Hippocampal formation (tissue), 2 donors: ENCODE results near the gene CRMP1.

ENCODE experiments used
- DNase-seq, 2 donors: peaks; one replicate each; lab custom pipeline; 2025; lab: John Stamatoyannopoulos, UW

Gene CRMP1

DNA sequence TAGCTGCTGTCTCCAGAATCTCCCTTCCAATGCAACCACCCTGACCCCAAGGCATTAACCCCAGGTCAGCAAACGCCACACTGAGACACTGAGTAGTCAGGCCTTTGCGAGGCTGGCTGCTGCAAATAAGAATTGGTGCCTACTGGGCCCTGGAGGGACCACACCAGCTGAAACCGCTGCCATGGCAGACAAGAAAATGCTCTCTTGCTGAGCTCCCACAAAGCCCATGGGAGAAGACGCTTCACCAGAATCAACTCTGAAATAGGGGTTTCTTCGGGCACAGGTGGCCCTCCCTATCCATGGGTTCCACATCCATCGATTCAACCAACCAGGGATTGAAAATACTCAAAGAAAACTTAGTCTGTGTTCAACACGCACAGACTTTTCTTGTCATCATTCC lies 26.7 kb upstream of the CRMP1 start:
- no peak for DNase-seq

DNA sequence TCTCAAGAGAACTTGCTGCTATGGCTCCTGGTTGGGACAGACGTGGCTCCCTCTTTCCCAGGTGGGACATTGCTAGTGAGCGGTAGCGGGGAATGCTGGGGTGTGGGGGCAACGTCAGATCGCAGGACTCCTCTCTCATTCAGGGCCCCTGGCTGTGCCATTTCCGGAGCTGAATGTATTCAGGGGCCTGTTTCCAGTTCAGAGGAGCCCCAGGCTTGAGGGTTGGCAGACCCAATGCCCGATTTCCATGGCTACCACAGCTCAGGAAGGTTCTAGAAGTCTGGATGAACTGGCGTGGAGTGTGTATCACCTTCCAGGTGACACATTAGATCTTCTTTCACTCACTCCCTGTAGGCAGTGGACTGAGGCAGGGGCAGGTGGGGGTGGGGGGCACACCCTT lies 26.2 kb upstream of the CRMP1 start:
- DNase-seq = no peak

- DNase-seq = no peak
These were observed 25.6 kb upstream of the CRMP1 start for GRCh38 chr4:5918331-5918985.

GRCh38 chr4:5917672-5918071 lies 24.8 kb upstream of the CRMP1 start:
- DNase-seq = no peak

- no peak for DNase-seq
These were observed 23.3 kb upstream of the CRMP1 start for GRCh38 chr4:5916229-5916628.

DNA sequence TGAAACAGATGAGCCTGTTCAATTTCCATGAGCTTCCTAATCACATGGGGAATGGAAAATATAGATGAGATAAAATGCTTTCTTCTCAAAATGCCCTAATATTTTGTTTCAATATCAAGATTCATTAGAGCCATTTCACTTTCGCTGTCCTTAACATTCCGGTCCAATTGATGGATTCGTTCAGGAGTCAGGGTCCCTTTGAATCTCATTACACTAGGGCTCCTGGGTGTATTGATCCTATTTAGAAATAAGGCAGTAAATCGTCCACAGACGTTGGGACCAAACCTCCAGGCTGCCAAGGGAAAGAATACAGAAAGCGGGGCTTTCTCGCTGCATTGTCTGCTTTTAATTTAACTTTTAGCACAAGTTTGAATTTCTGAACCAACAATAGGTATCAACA lies 20.6 kb upstream of the CRMP1 start:
- DNase-seq = no peak

DNA sequence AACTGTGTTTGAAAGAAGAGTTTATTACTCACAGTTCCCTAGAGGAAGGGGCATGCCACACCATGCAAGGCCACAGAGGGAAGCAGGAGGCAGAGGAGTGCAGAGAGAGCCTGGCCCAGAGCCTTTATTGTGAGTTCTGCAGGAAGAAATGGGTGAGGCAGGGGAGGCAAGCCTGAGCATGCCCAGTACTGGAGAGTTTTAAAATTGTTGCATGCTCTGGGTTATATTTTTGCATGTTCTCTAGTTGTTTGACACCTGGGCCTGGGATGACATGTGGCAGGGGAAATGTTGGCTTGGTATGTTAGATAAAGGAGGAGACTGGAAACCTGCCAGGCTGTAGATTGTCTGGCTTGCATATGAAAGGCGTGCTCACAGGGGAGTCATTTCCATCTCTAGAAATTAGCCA lies 19.7 kb upstream of the CRMP1 start:
- DNase-seq = no peak

GRCh38 chr4:5908876-5909427 lies 16.1 kb upstream of the CRMP1 start:
- no peak for DNase-seq

- no peak for DNase-seq
These were observed 13.3 kb upstream of the CRMP1 start for GRCh38 chr4:5906191-5906590.

GRCh38 chr4:5905714-5906113 lies 12.8 kb upstream of the CRMP1 start:
- no peak for DNase-seq

DNA sequence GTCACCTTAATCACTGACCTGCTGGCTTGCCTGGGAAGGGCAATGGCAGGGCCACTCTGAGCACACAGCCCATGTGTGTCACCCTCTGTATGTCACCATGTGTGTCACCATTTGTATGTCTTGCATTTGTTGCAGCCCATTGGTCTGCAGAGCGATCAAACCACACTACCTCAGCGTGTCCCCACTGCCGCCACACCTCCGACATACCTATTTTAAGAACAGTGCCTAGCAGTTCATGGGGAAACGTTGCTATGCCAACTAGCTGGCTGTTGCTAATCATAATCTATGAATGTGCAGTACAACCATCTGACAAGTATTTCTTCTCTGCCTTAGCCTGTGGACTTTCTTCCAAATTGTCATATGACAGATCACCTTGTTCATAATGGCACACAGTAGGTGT lies 8.0 kb upstream of the CRMP1 start:
- DNase-seq = no peak

- DNase-seq = no peak
These were observed 7.0 kb upstream of the CRMP1 start for GRCh38 chr4:5899881-5900280.

DNA sequence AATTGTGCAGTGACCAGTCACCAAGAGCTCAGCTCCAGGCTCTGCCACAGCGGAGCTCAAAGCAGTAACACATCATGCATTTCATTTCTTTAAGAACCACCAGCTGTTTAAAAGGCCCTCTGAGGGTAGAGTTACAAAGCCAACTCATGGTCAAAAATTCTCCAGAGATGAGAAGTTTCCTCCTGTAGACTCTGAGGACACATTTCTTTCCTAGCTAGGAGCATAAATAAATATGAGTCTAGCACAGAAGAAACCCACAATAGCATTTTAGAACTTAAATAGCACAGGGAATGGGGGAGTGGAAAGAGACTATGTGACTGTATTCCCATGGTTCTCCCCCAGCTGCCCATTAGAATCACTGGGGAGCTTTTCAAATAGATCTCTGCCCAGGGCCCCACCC lies 6.5 kb upstream of the CRMP1 start:
- DNase-seq = no peak

- no peak for DNase-seq
These were observed 4.8 kb upstream of the CRMP1 start for GRCh38 chr4:5897674-5898073.

- no peak for DNase-seq
These were observed 2.4 kb upstream of the CRMP1 start for GRCh38 chr4:5895287-5895686.

GRCh38 chr4:5894266-5894665 lies 1.4 kb upstream of the CRMP1 start:
- DNase-seq = no peak

DNA sequence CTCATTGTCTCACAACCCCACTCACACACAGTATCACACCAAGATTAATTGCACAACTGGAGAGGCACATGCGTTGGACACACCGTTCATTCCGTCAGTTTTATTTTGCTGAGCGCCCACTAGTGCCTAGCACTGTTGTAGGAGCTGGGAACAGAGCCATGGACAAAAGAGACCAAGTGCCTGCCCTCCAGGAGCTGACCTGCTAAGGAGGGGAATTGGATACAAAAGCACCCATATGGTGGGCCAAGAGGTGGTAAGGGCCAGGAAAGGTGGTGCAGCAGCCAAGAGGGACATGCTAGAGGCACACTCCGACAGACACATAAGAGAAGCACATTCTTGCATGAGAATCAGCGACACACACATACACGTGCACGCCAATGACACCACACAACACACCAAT lies 705 bp upstream of the CRMP1 start:
- no peak for DNase-seq

DNA sequence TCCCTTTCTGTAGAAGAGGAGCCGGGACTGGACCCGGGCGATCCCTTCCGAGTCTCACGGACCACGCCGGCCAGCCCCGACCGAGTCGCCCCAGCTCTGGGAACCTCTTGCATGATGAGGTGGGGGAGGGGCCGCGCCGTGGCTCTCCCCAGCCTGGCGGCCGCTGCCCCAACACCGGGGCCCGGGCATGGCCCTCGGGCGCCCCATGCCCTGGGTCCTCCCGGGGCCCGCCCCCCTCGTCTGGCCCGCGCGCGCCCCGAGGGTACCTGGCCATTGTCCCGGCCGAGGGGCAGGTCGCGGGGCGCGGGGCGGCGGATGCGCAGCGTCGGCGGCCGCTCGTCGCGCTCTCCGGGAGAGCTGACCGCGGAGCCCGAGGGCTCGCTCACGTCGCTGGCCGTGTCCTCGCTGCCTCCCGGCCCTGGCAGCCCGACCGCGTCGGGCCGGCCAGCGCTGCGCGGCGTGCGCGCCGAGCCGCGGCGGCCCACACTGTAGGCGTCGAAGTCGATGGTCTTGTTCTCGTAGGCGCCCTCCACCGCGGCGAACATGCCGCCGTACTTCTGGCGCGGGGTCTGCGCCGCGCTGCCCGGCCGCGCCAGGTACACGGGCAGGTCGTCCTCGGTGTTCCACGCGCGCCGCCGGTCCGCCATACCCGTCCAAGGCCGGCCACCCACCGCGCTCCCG lies 423 bp downstream of the CRMP1 start:
- DNase-seq = no peak

DNA sequence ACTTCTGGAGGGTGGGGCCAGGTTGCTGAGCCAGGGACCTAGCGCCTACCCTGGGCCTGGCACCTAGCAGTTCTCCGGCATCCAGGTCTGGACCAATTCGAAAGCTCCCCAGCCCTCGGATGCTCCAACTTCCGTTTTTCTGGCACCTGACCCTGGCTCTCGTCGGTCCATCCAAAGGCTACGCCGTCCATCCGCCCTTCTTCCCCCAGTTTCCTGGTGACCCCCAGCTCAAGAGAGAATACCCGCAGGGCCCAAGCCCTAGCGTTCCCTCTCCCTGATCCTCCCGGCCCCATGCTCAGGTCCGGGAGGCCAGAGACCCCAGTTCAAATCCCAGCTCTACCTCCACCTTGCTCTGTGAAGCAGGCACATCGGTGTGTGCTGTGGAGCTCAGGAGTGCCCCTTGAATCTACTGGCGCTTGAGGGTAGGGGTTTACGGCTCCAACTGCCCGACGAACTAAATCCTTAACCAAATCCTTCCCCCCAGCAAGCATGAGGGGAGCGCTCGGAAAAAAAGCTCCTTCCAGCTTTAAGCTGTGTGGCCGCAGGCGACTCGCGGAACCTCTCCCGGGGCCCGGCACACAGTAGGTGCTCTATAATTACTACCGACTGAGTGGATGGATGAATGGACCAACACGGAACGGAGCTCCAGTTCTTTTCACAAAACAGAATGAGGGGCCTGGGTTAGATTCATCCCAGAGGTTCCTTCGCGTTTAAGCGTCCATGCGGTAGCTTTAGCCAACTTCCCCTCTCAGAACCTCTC lies 1.1 kb downstream of the CRMP1 start:
- DNase-seq = no peak

GRCh38 chr4:5890063-5890727 lies 2.7 kb downstream of the CRMP1 start:
- peak; percentile 38 to 42 for DNase-seq

DNA sequence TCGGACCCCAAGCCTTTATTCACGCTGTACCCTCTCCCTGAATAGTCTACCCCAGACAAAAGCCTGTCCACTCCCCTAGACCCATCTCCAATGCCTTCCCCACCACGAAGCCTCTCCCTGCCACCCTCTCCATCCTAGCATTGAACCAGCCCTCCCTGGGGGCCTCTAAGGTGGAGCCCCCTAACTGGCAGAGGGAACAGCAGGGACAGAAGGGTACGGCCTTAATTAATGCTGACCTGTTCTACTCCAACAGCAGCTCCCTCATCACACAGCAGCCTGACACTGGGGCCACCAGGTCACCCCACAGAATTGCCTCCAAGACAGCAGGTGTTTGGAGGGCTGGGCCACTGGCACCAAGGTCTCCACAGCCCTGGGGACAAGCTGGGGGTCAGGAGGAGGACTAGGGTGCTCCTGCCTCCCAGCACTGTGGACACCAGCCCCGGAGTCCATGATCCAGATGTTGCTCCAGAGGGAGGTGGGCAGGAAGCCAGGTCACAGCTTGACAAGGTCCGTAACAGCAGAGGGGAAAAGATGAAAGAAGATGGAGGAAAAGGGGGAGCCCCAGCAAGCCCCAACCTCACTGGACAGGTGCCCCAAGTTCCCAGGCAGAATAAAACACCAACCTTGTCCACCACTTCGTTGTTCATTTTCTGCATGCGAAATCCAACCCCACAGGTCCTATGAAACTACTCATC lies 3.7 kb downstream of the CRMP1 start:
- DNase-seq = no peak
